HS-27A (cell line): ENCODE results near the gene NPFF.

Experiments
- DNase-seq: peaks from one replicate; pipeline ENCODE4 v3.0.0-alpha.2; 2012; ENCODE audit warnings: low read depth, missing footprints

NPFF gene

GRCh38 chr12:53474819-53475218 is 32.5 kb downstream of the NPFF start:
- no peak for DNase-seq

- DNase-seq: no peak
Measured at GRCh38 chr12:53474077-53474476, 33.2 kb downstream of the NPFF start.

GRCh38 chr12:53472056-53472582 is 35.2 kb downstream of the NPFF start:
- DNase-seq: no peak

- no peak for DNase-seq
Measured at GRCh38 chr12:53468282-53468681, 39.0 kb downstream of the NPFF start.

GRCh38 chr12:53467880-53468279 is 39.4 kb downstream of the NPFF start:
- no peak for DNase-seq

GRCh38 chr12:53467082-53467481 is 40.2 kb downstream of the NPFF start:
- no peak for DNase-seq

GRCh38 chr12:53466640-53467039 is 40.6 kb downstream of the NPFF start:
- DNase-seq: no peak

GRCh38 chr12:53465679-53466078 is 41.6 kb downstream of the NPFF start:
- DNase-seq: no peak

GRCh38 chr12:53464685-53465418 is 42.4 kb downstream of the NPFF start:
- no peak for DNase-seq

- DNase-seq: no peak
Measured at GRCh38 chr12:53463802-53464560, 43.3 kb downstream of the NPFF start.

- DNase-seq: no peak
Measured at GRCh38 chr12:53462935-53463334, 44.3 kb downstream of the NPFF start.

- DNase-seq: no peak
Measured at GRCh38 chr12:53461591-53461990, 45.7 kb downstream of the NPFF start.

GRCh38 chr12:53461059-53461458 is 46.2 kb downstream of the NPFF start:
- no peak for DNase-seq

GRCh38 chr12:53459097-53459496 is 48.2 kb downstream of the NPFF start:
- DNase-seq: no peak
